Gastroesophageal sphincter (tissue), 3 donors: ENCODE results near the gene DDX56.

Experiments used
- EP300 ChIP-seq: sonication (generic); formaldehyde crosslinking; IDR thresholded peaks from one replicate; pipeline ENCODE4 v1.6.1; 2017; ENCODE audit warnings: antibody characterized with exemption, mild to moderate bottlenecking
- POLR2A ChIP-seq, 2 donors: fragments of 450-650 bp; IDR thresholded peaks; one replicate each; pipeline ENCODE4 v1.6.1; 2017; ENCODE audit warnings: antibody characterized with exemption in 2 of 2, mild to moderate bottlenecking in 2 of 2, moderate library complexity in 1 of 2
- POLR2AphosphoS5 ChIP-seq: sonication (generic); formaldehyde crosslinking; IDR thresholded peaks from one replicate; pipeline ENCODE4 v1.6.1; 2017; ENCODE audit warnings: antibody characterized with exemption
- TF ChIP-seq, protein P1 (sequence below), 4 experiments: fragments of 200-600 bp in 2 of 4; fragments of 450-650 bp in 2 of 4; sonication (generic) in 1 of 4; IDR thresholded peaks; one replicate each; pipeline ENCODE4 v1.5.1; 2017 to 2019; ENCODE audit warnings: antibody characterized with exemption in 4 of 4, mild to moderate bottlenecking in 2 of 4, moderate library complexity in 2 of 4

DNA sequence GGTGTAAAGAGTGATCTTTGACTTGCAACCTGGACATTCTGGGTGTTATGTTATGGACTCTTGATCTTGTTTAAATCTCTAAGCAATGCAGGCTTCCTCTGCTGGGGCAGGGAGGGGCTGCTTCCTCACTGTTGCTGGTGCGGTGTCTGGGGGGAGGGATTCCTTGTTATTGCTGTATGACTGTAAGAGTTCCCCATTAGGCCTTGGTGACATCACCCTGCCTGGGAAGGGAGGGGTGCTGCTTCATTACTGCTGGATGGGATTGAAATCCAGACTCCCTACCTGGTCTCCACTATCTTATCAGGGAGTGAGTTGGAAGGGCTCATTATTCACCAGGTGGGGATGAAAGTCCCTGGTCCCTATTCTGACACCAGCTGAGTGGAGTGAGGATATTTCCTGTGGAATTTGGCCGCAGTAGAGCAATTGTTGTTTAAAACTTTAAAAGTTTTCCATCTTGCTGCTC, 41.5 kb upstream of the DDX56 start:
- TF ChIP-seq, protein P1, sequence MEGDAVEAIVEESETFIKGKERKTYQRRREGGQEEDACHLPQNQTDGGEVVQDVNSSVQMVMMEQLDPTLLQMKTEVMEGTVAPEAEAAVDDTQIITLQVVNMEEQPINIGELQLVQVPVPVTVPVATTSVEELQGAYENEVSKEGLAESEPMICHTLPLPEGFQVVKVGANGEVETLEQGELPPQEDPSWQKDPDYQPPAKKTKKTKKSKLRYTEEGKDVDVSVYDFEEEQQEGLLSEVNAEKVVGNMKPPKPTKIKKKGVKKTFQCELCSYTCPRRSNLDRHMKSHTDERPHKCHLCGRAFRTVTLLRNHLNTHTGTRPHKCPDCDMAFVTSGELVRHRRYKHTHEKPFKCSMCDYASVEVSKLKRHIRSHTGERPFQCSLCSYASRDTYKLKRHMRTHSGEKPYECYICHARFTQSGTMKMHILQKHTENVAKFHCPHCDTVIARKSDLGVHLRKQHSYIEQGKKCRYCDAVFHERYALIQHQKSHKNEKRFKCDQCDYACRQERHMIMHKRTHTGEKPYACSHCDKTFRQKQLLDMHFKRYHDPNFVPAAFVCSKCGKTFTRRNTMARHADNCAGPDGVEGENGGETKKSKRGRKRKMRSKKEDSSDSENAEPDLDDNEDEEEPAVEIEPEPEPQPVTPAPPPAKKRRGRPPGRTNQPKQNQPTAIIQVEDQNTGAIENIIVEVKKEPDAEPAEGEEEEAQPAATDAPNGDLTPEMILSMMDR (IDR thresholded peaks at IDR 0.05) = no peak
- TF ChIP-seq POLR2AphosphoS5 (no peak), POLR2A (IDR thresholded peaks at IDR 0.05) (no peak), EP300 (no peak)
